Hepatocyte (in vitro differentiated cells): Measurements from ENCODE around the gene BOD1. TPM values are rescaled to one million over a fixed set of nuclear protein-coding genes. Genes with fewer than 3 reads are reported as not detected.
A peak's percentile ranks its signal among the peaks of the same experiment; 100 is the strongest.

Source experiments
- DNase-seq: peaks from one replicate; pipeline ENCODE4 v3.0.0-alpha.2; 2016; ENCODE audit warnings: low spot score
- H2AFZ ChIP-seq: fragments of 200-600 bp; sonication (generic); 2 replicates; pipeline ENCODE4 v1.6.0; 2016; ENCODE audit warnings: antibody characterized with exemption, mild to moderate bottlenecking
- H3K27ac ChIP-seq: fragments of 200-600 bp; sonication (generic); 2 replicates; pipeline ENCODE4 v1.5.1; 2016; ENCODE audit warnings: mild to moderate bottlenecking
- H3K27me3 ChIP-seq: fragments of 200-600 bp; sonication (generic); 2 replicates; pipeline ENCODE4 v1.6.1; 2016
- H3K36me3 ChIP-seq: fragments of 200-600 bp; sonication (generic); replicated peaks from 2 replicates; pipeline ENCODE4 v1.5.1; 2016; ENCODE audit warnings: low read depth; ENCODE audit not compliant: insufficient read depth
- H3K4me1 ChIP-seq: fragments of 200-600 bp; sonication (generic); 2 replicates; pipeline ENCODE4 v1.5.1; 2016; ENCODE audit warnings: mild to moderate bottlenecking, moderate library complexity; ENCODE audit not compliant: insufficient read depth
- H3K4me2 ChIP-seq: fragments of 200-600 bp; sonication (generic); 2 replicates; pipeline ENCODE4 v1.6.0; 2016
- H3K4me3 ChIP-seq: fragments of 200-600 bp; sonication (generic); 2 replicates; pipeline ENCODE4 v1.5.1; 2016; ENCODE audit warnings: mild to moderate bottlenecking
- H3K79me2 ChIP-seq: fragments of 200-600 bp; sonication (generic); 2 replicates; pipeline ENCODE4 v1.6.0; 2017; ENCODE audit warnings: mild to moderate bottlenecking
- H3K9me2 ChIP-seq: fragments of 200-600 bp; sonication (generic); replicated peaks from 2 replicates; pipeline ENCODE4 v1.6.0; 2017; ENCODE audit warnings: mild to moderate bottlenecking; ENCODE audit not compliant: insufficient read depth
- H3K9me3 ChIP-seq: fragments of 200-600 bp; sonication (generic); 2 replicates; pipeline ENCODE4 v1.5.1; 2016; ENCODE audit warnings: low read depth, mild to moderate bottlenecking
- H4K20me1 ChIP-seq: fragments of 200-600 bp; sonication (generic); 2 replicates; pipeline ENCODE4 v1.6.0; 2016; ENCODE audit warnings: mild to moderate bottlenecking; ENCODE audit not compliant: insufficient read depth, poor library complexity, severe bottlenecking
- CTCF ChIP-seq: fragments of 200-600 bp; sonication (generic); IDR thresholded peaks from 2 replicates; pipeline ENCODE4 v1.5.1; 2016; ENCODE audit warnings: antibody characterized with exemption, mild to moderate bottlenecking; ENCODE audit not compliant: poor library complexity
- EZH2 ChIP-seq: fragments of 200-600 bp; sonication (generic); IDR thresholded peaks from 2 replicates; pipeline ENCODE4 v1.6.1; 2016; ENCODE audit warnings: antibody characterized with exemption, mild to moderate bottlenecking, borderline replicate concordance
- EZH2phosphoT487 ChIP-seq: fragments of 200-600 bp; sonication (generic); IDR thresholded peaks from one replicate; pipeline ENCODE4 v1.6.1; 2018; ENCODE audit warnings: antibody characterized with exemption, mild to moderate bottlenecking, low read depth, moderate library complexity; ENCODE audit not compliant: unreplicated experiment, severe bottlenecking
- WGBS: methylation state at CpG from one replicate; pipeline ENCODE4 v1.1.6; 2016; ENCODE audit warnings: low lambda C conversion rate; ENCODE audit errors: missing lambda C conversion rate; 5-methylcytosine and 5-hydroxymethylcytosine counted together
- polyA plus RNA-seq: library from polyadenylated mRNA; unstranded; fragments of >200 nt; fragmentation: Nextera tagmentation; extraction: Ambion mirVana; gene quantifications from 2 replicates; pipeline ENCODE4 v1.2.1, GENCODE V29; 2016
- total RNA-seq: library from RNA; depleted of rRNA; stranded (reverse); fragments of >200 nt; gene quantifications from 2 replicates; pipeline ENCODE4 v1.2.3, GENCODE V29; 2014

BOD1 gene
- total and polyA plus RNA-seq, 2 experiments from 2014 or later, result 68.9 to 76.3 TPM

DNA sequence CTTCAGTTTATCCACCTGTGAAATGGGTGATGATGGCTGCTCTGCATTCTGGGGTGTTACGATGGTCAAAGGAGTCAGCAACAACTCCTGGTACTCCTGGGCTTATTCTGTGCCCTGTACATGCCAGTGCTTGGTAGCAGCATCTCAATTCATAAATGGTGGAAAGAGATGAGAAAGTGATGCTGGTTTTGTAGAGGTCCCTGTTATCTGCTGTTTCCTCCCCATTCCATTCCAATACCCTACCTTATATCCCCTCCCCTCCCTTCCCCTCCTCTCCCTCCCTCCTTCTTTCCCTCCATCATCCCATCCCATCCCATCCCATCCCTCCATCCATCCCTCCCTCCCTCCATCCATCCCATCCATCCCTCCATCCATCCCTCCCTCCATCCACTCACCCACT is 19.1 kb downstream of the BOD1 start:
- H3K9me3 ChIP-seq, result peaks cover 3% of the 10 kb centered on the region
- H3K27me3 ChIP-seq, result no peaks in the 10 kb centered on the region
- H3K79me2 ChIP-seq, result no peaks in the 10 kb centered on the region
- no peak overlapping the region for H3K4me3 ChIP-seq
- H3K36me3 ChIP-seq, result no peaks in the 10 kb centered on the region
- H2AFZ ChIP-seq, result no peak overlapping the region
- no peak overlapping the region for H3K27ac ChIP-seq
- H4K20me1 ChIP-seq, result no peaks in the 10 kb centered on the region
- 100% methylated on average over 1 of the region's 1 CpG for WGBS
- DNase-seq, result no peak
- no peaks in the 10 kb centered on the region for H3K9me2 ChIP-seq
- H3K4me1 ChIP-seq, result no peaks in the 10 kb centered on the region
- no peak overlapping the region for H3K4me2 ChIP-seq
- TF ChIP-seq CTCF (no peak), EZH2 (no peak), EZH2phosphoT487 (no peak)

- Histone ChIP-seq H3K4me1 (no peaks in the 10 kb centered on the region), H3K36me3 (no peaks in the 10 kb centered on the region), H3K79me2 (no peaks in the 10 kb centered on the region), H3K27ac (no peak overlapping the region), H3K4me2 (no peak overlapping the region), H4K20me1 (no peaks in the 10 kb centered on the region), H3K9me3 (peaks cover 8% of the 10 kb centered on the region), H3K27me3 (no peaks in the 10 kb centered on the region), H2AFZ (no peak overlapping the region), H3K9me2 (no peaks in the 10 kb centered on the region), H3K4me3 (no peak overlapping the region)
- WGBS, result 88% methylated on average over 3 of the region's 3 CpGs
- TF ChIP-seq CTCF, result no peak
- TF ChIP-seq EZH2phosphoT487, result no peak
- TF ChIP-seq EZH2, result no peak
- no peak for DNase-seq
These were observed 20.6 kb downstream of the BOD1 start for GRCh38 chr5:173595841-173596240.

DNA sequence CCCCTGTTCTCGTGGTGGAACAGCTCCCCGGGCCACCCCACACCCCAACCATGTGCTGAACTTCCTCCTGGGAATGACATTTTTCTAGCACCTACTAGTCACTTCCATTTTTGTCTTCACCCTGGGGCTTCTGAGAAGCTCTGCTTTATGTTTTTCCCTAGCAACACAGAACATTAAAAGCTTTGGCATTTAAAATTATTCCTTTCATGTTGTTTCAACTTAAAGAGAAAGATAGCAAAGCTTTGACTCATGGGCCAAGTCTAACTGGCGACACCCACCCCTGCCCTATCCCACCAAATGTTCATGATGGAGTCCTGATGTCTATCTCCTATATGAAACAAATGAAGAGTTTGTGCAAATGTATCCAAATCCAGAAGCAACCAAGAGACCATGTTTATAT is 22.4 kb downstream of the BOD1 start:
- no peak for TF ChIP-seq CTCF
- no peak for TF ChIP-seq EZH2phosphoT487
- TF ChIP-seq EZH2, result no peak
- no peaks in the 10 kb centered on the region for H3K9me2 ChIP-seq
- WGBS, result 90% methylated on average over 3 of the region's 3 CpGs
- no peaks in the 10 kb centered on the region for H3K4me1 ChIP-seq
- no peak overlapping the region for H3K27ac ChIP-seq
- peaks cover 8% of the 10 kb centered on the region for H3K9me3 ChIP-seq
- H4K20me1 ChIP-seq, result no peaks in the 10 kb centered on the region
- no peak overlapping the region for H3K4me3 ChIP-seq
- no peak overlapping the region for H3K4me2 ChIP-seq
- H3K27me3 ChIP-seq, result no peaks in the 10 kb centered on the region
- no peaks in the 10 kb centered on the region for H3K36me3 ChIP-seq
- H3K79me2 ChIP-seq, result no peaks in the 10 kb centered on the region
- H2AFZ ChIP-seq, result no peak overlapping the region
- no peak for DNase-seq

GRCh38 chr5:173592050-173592669 is 24.3 kb downstream of the BOD1 start:
- TF ChIP-seq EZH2phosphoT487, result no peak
- peak; percentile 36 for TF ChIP-seq CTCF
- no peaks in the 10 kb centered on the region for H3K27me3 ChIP-seq
- no peak for DNase-seq
- H3K4me2 ChIP-seq, result no peak overlapping the region
- no peaks in the 10 kb centered on the region for H3K9me2 ChIP-seq
- H3K4me1 ChIP-seq, result no peaks in the 10 kb centered on the region
- H3K4me3 ChIP-seq, result no peak overlapping the region
- H2AFZ ChIP-seq, result no peak overlapping the region
- H3K36me3 ChIP-seq, result no peaks in the 10 kb centered on the region
- no peaks in the 10 kb centered on the region for H3K79me2 ChIP-seq
- no peak overlapping the region for H3K27ac ChIP-seq
- H4K20me1 ChIP-seq, result no peaks in the 10 kb centered on the region
- WGBS, result 76% methylated on average over 2 of the region's 2 CpGs
- H3K9me3 ChIP-seq, result peaks cover 8% of the 10 kb centered on the region
